ENCODE measurements around the gene BTBD9.

DNA sequence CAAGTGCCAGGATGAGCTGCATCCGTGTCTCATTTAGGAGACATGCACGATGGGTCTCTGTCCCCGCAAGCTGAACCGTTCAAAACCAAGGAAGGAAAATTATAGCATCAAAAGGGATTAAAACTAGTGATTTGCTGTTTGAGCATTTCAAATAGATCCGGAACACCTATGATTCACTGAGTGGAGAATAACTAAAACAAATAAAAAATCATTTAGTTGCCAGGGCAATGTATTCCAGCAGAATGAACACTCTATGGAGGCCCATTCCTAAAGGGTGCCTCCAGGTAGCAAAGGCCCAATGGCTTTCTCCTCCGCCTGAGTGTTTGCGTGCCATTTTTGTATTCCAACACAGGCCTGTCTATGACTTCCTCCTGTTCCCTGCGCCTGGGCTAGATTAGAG is 465.4 kb downstream of the BTBD9 start:
- TF ChIP-seq, protein P1, sequence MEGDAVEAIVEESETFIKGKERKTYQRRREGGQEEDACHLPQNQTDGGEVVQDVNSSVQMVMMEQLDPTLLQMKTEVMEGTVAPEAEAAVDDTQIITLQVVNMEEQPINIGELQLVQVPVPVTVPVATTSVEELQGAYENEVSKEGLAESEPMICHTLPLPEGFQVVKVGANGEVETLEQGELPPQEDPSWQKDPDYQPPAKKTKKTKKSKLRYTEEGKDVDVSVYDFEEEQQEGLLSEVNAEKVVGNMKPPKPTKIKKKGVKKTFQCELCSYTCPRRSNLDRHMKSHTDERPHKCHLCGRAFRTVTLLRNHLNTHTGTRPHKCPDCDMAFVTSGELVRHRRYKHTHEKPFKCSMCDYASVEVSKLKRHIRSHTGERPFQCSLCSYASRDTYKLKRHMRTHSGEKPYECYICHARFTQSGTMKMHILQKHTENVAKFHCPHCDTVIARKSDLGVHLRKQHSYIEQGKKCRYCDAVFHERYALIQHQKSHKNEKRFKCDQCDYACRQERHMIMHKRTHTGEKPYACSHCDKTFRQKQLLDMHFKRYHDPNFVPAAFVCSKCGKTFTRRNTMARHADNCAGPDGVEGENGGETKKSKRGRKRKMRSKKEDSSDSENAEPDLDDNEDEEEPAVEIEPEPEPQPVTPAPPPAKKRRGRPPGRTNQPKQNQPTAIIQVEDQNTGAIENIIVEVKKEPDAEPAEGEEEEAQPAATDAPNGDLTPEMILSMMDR (IDR thresholded peaks at IDR 0.05 in 4 of 5, conservative IDR thresholded peaks at IDR 0.05 in 1 of 5), result no peak
- TF ChIP-seq POLR2A (IDR thresholded peaks at IDR 0.05), result no peak
